OCI-LY1 (cell line): ENCODE results near the gene EWSR1.

Source experiments
- EZH2 ChIP-seq: fragments of 200-600 bp; sonication (generic), shearing (Covaris generic); IDR thresholded peaks from 2 replicates; pipeline ENCODE4 v1.8.0; 2017; ENCODE audit warnings: borderline replicate concordance, mixed run types, mild to moderate bottlenecking, antibody characterized with exemption, low read length, moderate library complexity, mixed read lengths
- TF ChIP-seq, protein P1 (sequence below): fragments of 200-600 bp; sonication (generic), shearing (Covaris generic); IDR thresholded peaks from 2 replicates; pipeline ENCODE4 v1.5.1; 2017; ENCODE audit warnings: mild to moderate bottlenecking, antibody characterized with exemption, low read length, moderate library complexity, mixed read lengths

- TF ChIP-seq, protein P1, sequence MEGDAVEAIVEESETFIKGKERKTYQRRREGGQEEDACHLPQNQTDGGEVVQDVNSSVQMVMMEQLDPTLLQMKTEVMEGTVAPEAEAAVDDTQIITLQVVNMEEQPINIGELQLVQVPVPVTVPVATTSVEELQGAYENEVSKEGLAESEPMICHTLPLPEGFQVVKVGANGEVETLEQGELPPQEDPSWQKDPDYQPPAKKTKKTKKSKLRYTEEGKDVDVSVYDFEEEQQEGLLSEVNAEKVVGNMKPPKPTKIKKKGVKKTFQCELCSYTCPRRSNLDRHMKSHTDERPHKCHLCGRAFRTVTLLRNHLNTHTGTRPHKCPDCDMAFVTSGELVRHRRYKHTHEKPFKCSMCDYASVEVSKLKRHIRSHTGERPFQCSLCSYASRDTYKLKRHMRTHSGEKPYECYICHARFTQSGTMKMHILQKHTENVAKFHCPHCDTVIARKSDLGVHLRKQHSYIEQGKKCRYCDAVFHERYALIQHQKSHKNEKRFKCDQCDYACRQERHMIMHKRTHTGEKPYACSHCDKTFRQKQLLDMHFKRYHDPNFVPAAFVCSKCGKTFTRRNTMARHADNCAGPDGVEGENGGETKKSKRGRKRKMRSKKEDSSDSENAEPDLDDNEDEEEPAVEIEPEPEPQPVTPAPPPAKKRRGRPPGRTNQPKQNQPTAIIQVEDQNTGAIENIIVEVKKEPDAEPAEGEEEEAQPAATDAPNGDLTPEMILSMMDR, result no peak
- no peak for TF ChIP-seq EZH2
These were observed 24.1 kb upstream of the EWSR1 start for GRCh38 chr22:29243874-29244446.
